ENCODE results near the gene PCNX2. TPM values are rescaled to one million over a fixed set of nuclear protein-coding genes. Genes with fewer than 3 reads are reported as not detected.

PCNX2 gene
- total and polyA plus RNA-seq, 9 donors: 5.7 to 26.0 (median 18.9) TPM

DNA sequence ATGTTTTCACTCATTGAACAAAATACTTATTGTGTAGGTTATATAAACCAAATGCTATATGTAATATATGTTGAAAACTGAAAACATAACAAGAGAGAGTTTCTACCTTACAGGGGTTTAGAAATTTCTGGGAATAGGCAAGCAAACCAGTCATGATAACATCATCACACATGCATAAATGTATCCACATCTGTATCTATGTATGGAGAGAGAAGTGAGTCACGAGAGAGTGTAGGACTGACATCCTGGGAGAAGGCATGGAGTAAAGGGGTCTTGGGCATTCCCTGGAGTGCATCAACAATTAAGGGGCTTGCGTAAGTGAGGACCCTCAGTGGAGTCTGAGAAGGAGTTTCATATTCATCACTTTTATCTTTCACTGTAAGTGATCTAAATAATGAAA, 65.5 kb downstream of the PCNX2 start:
- Histone ChIP-seq H3K4me3 (no peak overlapping the region), H3K36me3 (no peaks in the 10 kb centered on the region), H3K27me3 (no peaks in the 10 kb centered on the region), H3K9me3 (no peaks in the 10 kb centered on the region), H3K4me1 (ENCODE audit: insufficient read depth) (no peaks in the 10 kb centered on the region), H3K27ac (no peak overlapping the region)
- 93 to 95% (median 94%) methylated on average over 2 of the region's 2 CpGs for WGBS, 3 donors
- intact Hi-C loops (cut with DNase I): loop anchor here in 1 of 4 donors (10.0 kb wide), 1 partner anchor 595 kb away; the partner anchor contains the start of gene SIPA1L2
- DNase-seq: no peak
- TF ChIP-seq, protein P1, sequence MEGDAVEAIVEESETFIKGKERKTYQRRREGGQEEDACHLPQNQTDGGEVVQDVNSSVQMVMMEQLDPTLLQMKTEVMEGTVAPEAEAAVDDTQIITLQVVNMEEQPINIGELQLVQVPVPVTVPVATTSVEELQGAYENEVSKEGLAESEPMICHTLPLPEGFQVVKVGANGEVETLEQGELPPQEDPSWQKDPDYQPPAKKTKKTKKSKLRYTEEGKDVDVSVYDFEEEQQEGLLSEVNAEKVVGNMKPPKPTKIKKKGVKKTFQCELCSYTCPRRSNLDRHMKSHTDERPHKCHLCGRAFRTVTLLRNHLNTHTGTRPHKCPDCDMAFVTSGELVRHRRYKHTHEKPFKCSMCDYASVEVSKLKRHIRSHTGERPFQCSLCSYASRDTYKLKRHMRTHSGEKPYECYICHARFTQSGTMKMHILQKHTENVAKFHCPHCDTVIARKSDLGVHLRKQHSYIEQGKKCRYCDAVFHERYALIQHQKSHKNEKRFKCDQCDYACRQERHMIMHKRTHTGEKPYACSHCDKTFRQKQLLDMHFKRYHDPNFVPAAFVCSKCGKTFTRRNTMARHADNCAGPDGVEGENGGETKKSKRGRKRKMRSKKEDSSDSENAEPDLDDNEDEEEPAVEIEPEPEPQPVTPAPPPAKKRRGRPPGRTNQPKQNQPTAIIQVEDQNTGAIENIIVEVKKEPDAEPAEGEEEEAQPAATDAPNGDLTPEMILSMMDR (IDR thresholded peaks at IDR 0.05): no peak
- TF ChIP-seq POLR2A (IDR thresholded peaks at IDR 0.05) (no peak), EP300 (IDR thresholded peaks at IDR 0.05) (no peak)

DNA sequence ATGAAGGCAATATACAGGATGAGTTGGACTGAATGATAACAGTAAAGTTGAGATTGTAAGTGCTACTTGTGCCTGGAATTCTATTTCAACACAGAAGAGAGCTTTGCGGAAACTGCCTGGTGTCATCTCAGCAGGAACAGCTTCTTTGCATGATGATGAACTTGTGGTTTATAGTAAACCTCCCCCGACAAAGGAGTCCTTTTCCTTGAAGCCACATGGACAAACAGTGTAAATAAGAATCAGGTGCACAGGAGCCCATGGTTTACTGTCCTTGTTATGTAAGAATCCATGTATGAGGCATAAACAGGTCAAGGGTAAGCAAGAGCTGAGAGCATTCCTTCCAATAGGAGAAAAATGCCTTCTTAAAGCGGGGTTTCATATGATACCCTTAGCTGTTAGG, 66.2 kb downstream of the PCNX2 start:
- H3K27me3 ChIP-seq: no peaks in the 10 kb centered on the region
- DNase-seq: no peak
- TF ChIP-seq, protein P1 (IDR thresholded peaks at IDR 0.05): no peak
- TF ChIP-seq EP300 (IDR thresholded peaks at IDR 0.05) (no peak), POLR2A (IDR thresholded peaks at IDR 0.05) (no peak)
- no peaks in the 10 kb centered on the region for H3K4me1 ChIP-seq (ENCODE audit: insufficient read depth)
- WGBS, 3 donors: 87 to 91% (median 91%) methylated on average over 3 of the region's 3 CpGs
- H3K36me3 ChIP-seq: no peaks in the 10 kb centered on the region
- intact Hi-C loops (cut with DNase I): no loop called here
- no peaks in the 10 kb centered on the region for H3K9me3 ChIP-seq
- no peak overlapping the region for H3K27ac ChIP-seq
- H3K4me3 ChIP-seq: no peak overlapping the region

DNA sequence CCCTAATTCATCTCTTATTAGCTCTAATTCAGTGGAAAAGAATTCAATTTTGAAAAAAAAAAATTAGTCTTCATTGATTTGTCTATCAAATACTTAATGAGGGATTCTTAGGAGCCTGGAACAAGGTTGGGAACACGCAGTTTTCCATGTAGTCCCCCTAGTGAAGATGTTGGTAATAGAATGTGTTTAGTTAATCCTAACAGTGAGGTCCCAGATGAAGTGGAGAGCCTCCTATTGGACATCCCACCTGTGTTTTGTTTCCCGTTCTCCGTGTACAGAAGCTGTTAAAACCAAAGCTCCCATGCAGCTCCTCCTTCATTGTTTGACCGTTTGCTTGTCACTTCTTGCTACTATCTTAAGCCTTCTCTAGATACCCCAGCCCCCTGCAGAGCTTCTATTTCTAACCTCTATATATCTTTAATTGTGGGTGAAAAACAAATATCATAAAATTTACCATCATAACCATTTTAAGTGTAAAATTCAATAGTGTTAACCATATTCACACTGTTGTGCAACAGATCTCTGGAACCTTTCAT, 67.5 kb downstream of the PCNX2 start:
- Histone ChIP-seq H3K27ac (no peak overlapping the region), H3K4me3 (no peak overlapping the region), H3K9me3 (no peaks in the 10 kb centered on the region), H3K4me1 (ENCODE audit: insufficient read depth) (no peaks in the 10 kb centered on the region), H3K27me3 (no peaks in the 10 kb centered on the region), H3K36me3 (no peaks in the 10 kb centered on the region)
- intact Hi-C loops (cut with DNase I): no loop called here
- TF ChIP-seq POLR2A (IDR thresholded peaks at IDR 0.05) (no peak), EP300 (IDR thresholded peaks at IDR 0.05) (no peak)
- TF ChIP-seq, protein P1 (IDR thresholded peaks at IDR 0.05): no peak
- DNase-seq: no peak
- 75 to 79% (median 77%) methylated on average over 4 of the region's 4 CpGs for WGBS, 3 donors

DNA sequence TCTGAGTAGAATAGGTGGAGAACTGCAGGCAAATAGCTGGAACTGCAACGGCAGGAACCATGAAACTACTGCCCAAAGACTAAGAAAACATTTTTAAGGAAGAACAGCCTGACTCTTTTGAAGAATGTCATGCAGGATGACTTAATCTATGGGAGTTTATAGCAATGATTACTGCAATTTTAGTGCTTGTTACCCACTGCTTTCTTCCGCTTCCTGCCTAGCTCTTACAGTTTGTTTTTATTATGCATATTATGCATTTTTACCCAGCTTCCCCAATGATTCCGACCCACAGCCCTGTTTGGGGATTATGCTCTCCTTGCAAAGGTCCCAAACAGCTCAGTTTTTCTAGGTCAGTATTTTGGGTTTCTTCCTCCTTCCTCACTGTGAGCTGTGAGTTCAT, 71.2 kb downstream of the PCNX2 start:
- Histone ChIP-seq H3K36me3 (no peaks in the 10 kb centered on the region), H3K4me3 (no peak overlapping the region), H3K27ac (no peak overlapping the region), H3K9me3 (no peaks in the 10 kb centered on the region), H3K27me3 (no peaks in the 10 kb centered on the region), H3K4me1 (ENCODE audit: insufficient read depth) (no peaks in the 10 kb centered on the region)
- DNase-seq: no peak
- WGBS, 3 donors: 51 to 65% (median 60%) methylated on average over 3 of the region's 3 CpGs
- TF ChIP-seq POLR2A (IDR thresholded peaks at IDR 0.05): no peak
- no peak for TF ChIP-seq EP300 (IDR thresholded peaks at IDR 0.05)
- intact Hi-C loops (cut with DNase I): no loop called here

DNA sequence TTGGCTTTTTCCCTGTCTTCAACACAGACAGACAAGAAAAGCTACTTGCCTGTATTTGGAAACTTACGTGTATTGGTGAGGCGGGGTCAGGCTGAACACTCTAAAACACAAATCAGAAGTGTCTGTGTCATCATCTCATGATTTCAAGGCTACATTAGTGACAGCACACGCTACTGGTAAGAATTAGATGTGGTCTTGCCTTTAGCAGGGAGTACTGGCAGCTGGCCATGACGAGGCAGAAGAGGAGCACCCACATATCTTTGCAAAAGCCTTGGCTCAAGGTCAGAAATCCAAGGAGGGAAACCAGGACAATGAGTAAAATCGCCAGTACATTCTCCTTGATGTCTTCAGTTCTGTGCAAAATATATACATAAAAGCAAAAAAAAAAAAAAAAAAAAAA, 77.7 kb downstream of the PCNX2 start:
- Histone ChIP-seq H3K9me3 (no peaks in the 10 kb centered on the region), H3K27ac (no peak overlapping the region), H3K4me1 (ENCODE audit: insufficient read depth) (no peaks in the 10 kb centered on the region), H3K36me3 (no peaks in the 10 kb centered on the region), H3K4me3 (no peak overlapping the region), H3K27me3 (no peaks in the 10 kb centered on the region)
- WGBS, 3 donors: 52 to 60% (median 55%) methylated on average over 5 of the region's 5 CpGs
- intact Hi-C loops (cut with DNase I): no loop called here
- TF ChIP-seq, protein P1 (IDR thresholded peaks at IDR 0.05): no peak
- TF ChIP-seq EP300 (IDR thresholded peaks at IDR 0.05) (no peak), POLR2A (IDR thresholded peaks at IDR 0.05) (no peak)
- DNase-seq: peak in 1 of 5 donors; percentile 42
